Upper lobe of left lung (tissue), 6 donors: Measurements from ENCODE around the gene CRPPA. TPM values are rescaled to one million over a fixed set of nuclear protein-coding genes. Genes with fewer than 3 reads are reported as not detected.
A peak's percentile ranks its signal among the peaks of the same experiment; 100 is the strongest.
"Not testable (repeated sequence)": the region's sequence is repeated elsewhere in the genome, so short reads cannot be mapped to it uniquely, and the experiment has no call there.

Experiments
- ATAC-seq, 2 donors: fragments of 200-7000 bp; cut with Tn5 transposase; one replicate each; pipeline ENCODE4 v1.9.1; 2022; ENCODE audit warnings: mild to moderate bottlenecking in 2 of 2, moderate library complexity in 2 of 2; ENCODE audit not compliant: low FRiP score in 2 of 2
- DNase-seq, 2 donors: peaks; one replicate each; pipeline ENCODE4 v3.0.0-alpha.2; 2019 to 2020
- H3K27ac ChIP-seq, 4 donors: fragments of 200-600 bp; sonication (generic); one replicate each; pipeline ENCODE4 v1.5.1; 2016 to 2019
- H3K27me3 ChIP-seq, 4 donors: fragments of 200-600 bp; sonication (generic); one replicate each; pipeline ENCODE4 v1.5.1; 2017 to 2019
- H3K36me3 ChIP-seq, 4 donors: fragments of 200-600 bp; sonication (generic); one replicate each; pipeline ENCODE4 v1.5.1; 2016 to 2019
- H3K4me1 ChIP-seq, 4 donors: fragments of 200-600 bp; sonication (generic); one replicate each; pipeline ENCODE4 v1.5.1; 2018 to 2019
- H3K4me3 ChIP-seq, 4 donors: fragments of 200-600 bp; sonication (generic); one replicate each; pipeline ENCODE4 v1.5.1; 2017 to 2019; ENCODE audit warnings: mild to moderate bottlenecking in 2 of 4, moderate library complexity in 1 of 4
- H3K9me3 ChIP-seq, 4 donors: fragments of 200-600 bp; sonication (generic); one replicate each; pipeline ENCODE4 v1.5.1; 2018 to 2019
- EP300 ChIP-seq, 4 donors: sonication (generic); formaldehyde crosslinking; IDR thresholded peaks; one replicate each; pipeline ENCODE4 v1.5.1; 2017; ENCODE audit warnings: antibody characterized with exemption in 4 of 4, control low read depth in 2 of 4
- POLR2A ChIP-seq, 4 donors: fragments of 450-650 bp; IDR thresholded peaks; one replicate each; pipeline ENCODE4 v1.5.1; 2016 to 2017; ENCODE audit warnings: antibody characterized with exemption in 4 of 4, mild to moderate bottlenecking in 2 of 4
- POLR2AphosphoS5 ChIP-seq, 2 donors: sonication (generic); formaldehyde crosslinking; IDR thresholded peaks; one replicate each; pipeline ENCODE4 v1.5.1; 2017; ENCODE audit warnings: antibody characterized with exemption in 2 of 2
- WGBS, 2 donors: methylation state at CpG; one replicate each; pipeline ENCODE4 v1.1.5; 2017 to 2018; 5-methylcytosine and 5-hydroxymethylcytosine counted together
- total RNA-seq, 6 donors: library from RNA; depleted of rRNA in 4 of 6; stranded (reverse); fragments of >200 nt in 4 of 6; gene quantifications; one replicate each; pipeline versions ENCODE4 v1.1.0 to v1.2.1, GENCODE V29; 2016 to 2021
- TF ChIP-seq, protein P1 (sequence below), 6 experiments: fragments of 450-650 bp in 4 of 6; fragments of 200-600 bp in 2 of 6; sonication (generic) in 2 of 6; IDR thresholded peaks; one replicate each; pipeline ENCODE4 v1.5.1; 2016 to 2019; ENCODE audit warnings: antibody characterized with exemption in 6 of 6
- donor health status: DM: no; HTN: no; CAD: no; lungs with moderate emphysema.
- donor health status: DM: no; HTN: yes; CAD: no; lungs with severe emphysema.

CRPPA gene
- total RNA-seq, 6 donors from 2014 or later: 1.0 to 3.3 (median 2.4) TPM

DNA sequence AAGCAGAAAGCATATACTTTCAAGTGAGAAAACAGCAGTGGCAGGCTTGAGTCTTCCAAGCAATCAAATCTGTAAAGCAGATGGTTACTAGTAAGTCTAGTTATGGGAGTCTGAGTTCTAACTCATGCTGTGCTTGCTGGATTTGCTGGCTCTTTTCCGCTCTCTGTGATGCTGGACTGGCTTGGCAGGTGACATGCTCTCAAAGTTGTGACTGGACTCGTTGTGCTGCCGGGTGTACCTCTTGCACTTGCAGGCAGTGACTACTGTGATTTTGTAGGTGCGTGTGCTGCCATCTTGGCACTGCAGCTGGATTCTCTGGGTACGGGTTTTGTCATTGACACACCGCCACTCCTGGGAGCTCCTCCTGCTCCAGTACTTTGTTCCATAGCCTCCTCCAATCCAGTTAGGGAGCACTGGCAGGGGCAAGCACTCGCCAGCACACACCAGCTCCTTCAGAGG is 41.1 kb upstream of the CRPPA start:
- ATAC-seq (no peak), DNase-seq (no peak)
- H3K4me3 ChIP-seq: peak overlapping the region in 1 of 4 donors; percentile 44
- no peaks in the 10 kb centered on the region for H3K27me3 ChIP-seq
- H3K36me3 ChIP-seq: no peaks in the 10 kb centered on the region
- no peaks in the 10 kb centered on the region for H3K4me1 ChIP-seq
- WGBS, 2 donors: 85 to 91% methylated on average over 6 to 7 of the region's 7 CpGs
- no peaks in the 10 kb centered on the region for H3K9me3 ChIP-seq
- no peak for TF ChIP-seq POLR2AphosphoS5 (IDR thresholded peaks at IDR 0.05)
- no peak for TF ChIP-seq EP300 (IDR thresholded peaks at IDR 0.05)
- TF ChIP-seq, protein P1, sequence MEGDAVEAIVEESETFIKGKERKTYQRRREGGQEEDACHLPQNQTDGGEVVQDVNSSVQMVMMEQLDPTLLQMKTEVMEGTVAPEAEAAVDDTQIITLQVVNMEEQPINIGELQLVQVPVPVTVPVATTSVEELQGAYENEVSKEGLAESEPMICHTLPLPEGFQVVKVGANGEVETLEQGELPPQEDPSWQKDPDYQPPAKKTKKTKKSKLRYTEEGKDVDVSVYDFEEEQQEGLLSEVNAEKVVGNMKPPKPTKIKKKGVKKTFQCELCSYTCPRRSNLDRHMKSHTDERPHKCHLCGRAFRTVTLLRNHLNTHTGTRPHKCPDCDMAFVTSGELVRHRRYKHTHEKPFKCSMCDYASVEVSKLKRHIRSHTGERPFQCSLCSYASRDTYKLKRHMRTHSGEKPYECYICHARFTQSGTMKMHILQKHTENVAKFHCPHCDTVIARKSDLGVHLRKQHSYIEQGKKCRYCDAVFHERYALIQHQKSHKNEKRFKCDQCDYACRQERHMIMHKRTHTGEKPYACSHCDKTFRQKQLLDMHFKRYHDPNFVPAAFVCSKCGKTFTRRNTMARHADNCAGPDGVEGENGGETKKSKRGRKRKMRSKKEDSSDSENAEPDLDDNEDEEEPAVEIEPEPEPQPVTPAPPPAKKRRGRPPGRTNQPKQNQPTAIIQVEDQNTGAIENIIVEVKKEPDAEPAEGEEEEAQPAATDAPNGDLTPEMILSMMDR (IDR thresholded peaks at IDR 0.05): no peak
- no peak for TF ChIP-seq POLR2A (IDR thresholded peaks at IDR 0.05)
- H3K27ac ChIP-seq: no peak overlapping the region

GRCh38 chr7:16460789-16461493 is 39.6 kb upstream of the CRPPA start:
- Histone ChIP-seq H3K9me3 (no peaks in the 10 kb centered on the region), H3K36me3 (no peaks in the 10 kb centered on the region), H3K27me3 (no peaks in the 10 kb centered on the region), H3K4me1 (no peaks in the 10 kb centered on the region), H3K4me3 (no peak overlapping the region), H3K27ac (no peak overlapping the region)
- 91 to 94% methylated on average over 2 of the region's 2 CpGs for WGBS, 2 donors
- no peak for TF ChIP-seq EP300 (IDR thresholded peaks at IDR 0.05)
- no peak for TF ChIP-seq POLR2AphosphoS5 (IDR thresholded peaks at IDR 0.05)
- no peak for TF ChIP-seq POLR2A (IDR thresholded peaks at IDR 0.05)
- TF ChIP-seq, protein P1 (IDR thresholded peaks at IDR 0.05): no peak
- no peak for DNase-seq
- ATAC-seq: no peak

DNA sequence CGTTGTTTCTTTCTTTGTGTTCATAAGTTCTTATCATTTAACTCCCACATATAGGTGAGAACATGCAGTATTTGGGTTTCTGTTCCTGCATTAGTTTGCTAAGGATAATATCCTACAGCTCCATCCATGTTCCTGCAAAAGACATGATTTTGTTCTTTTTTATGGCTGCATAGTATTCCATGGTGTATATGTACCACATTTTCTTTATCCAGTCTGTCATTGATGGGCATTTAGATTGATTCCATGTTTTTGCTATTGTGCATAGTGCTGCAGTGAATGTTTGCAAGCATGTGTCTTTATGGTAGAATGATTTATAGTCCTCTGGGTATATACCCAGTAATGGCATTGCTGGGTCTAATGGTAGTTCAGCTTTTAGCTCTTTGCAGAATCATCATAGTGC is 35.0 kb upstream of the CRPPA start:
- H3K4me1 ChIP-seq, ATAC-seq, H3K4me3 ChIP-seq, H3K27me3 ChIP-seq, DNase-seq, H3K9me3 ChIP-seq, H3K36me3 ChIP-seq, H3K27ac ChIP-seq: not testable (repeated sequence)
- WGBS, 2 donors: 44 to 100% methylated on average over 1 of the region's 1 CpG

GRCh38 chr7:16455591-16455990 is 34.3 kb upstream of the CRPPA start:
- H3K4me1 ChIP-seq: no peaks in the 10 kb centered on the region
- DNase-seq (no peak), ATAC-seq (no peak)
- H3K36me3 ChIP-seq: no peaks in the 10 kb centered on the region
- no peak overlapping the region for H3K27ac ChIP-seq
- WGBS, 2 donors: 56 to 65% methylated on average over 1 of the region's 1 CpG
- no peak for TF ChIP-seq POLR2A (IDR thresholded peaks at IDR 0.05)
- TF ChIP-seq EP300 (IDR thresholded peaks at IDR 0.05): no peak
- no peak for TF ChIP-seq POLR2AphosphoS5 (IDR thresholded peaks at IDR 0.05)
- TF ChIP-seq, protein P1 (IDR thresholded peaks at IDR 0.05): no peak
- no peaks in the 10 kb centered on the region for H3K27me3 ChIP-seq
- no peak overlapping the region for H3K4me3 ChIP-seq
- H3K9me3 ChIP-seq: no peaks in the 10 kb centered on the region

- no peaks in the 10 kb centered on the region for H3K4me1 ChIP-seq
- no peak for ATAC-seq
- H3K27ac ChIP-seq: no peak overlapping the region
- WGBS, 2 donors: 87% methylated on average over 6 of the region's 6 CpGs
- TF ChIP-seq POLR2AphosphoS5 (IDR thresholded peaks at IDR 0.05): no peak
- no peak for TF ChIP-seq POLR2A (IDR thresholded peaks at IDR 0.05)
- no peak for TF ChIP-seq EP300 (IDR thresholded peaks at IDR 0.05)
- TF ChIP-seq, protein P1 (IDR thresholded peaks at IDR 0.05): no peak
- H3K36me3 ChIP-seq: no peaks in the 10 kb centered on the region
- H3K9me3 ChIP-seq: no peaks in the 10 kb centered on the region
- H3K4me3 ChIP-seq: no peak overlapping the region
- no peak for DNase-seq
- no peaks in the 10 kb centered on the region for H3K27me3 ChIP-seq
Observed at GRCh38 chr7:16450366-16450765, 29.0 kb upstream of the CRPPA start.
